ENCODE measurements around the gene CDYL2.

DNA sequence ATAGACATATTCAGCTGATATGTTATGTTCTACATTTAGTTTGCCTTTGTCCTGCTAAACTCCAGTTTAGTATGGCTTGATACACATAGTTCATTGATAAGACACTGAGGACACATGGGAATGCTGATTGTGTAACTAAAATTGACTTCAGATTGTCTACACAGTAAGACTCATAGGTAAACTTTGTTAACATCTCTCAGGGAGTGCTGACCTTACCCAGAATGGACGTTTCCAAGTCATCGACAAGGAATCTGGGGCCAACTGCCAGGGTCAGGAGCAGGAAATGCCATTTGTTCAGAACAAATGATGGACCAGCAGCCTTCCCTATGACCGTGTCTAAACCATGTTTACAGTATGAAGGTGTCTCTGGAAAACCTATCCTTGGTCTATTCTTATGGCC is 204.9 kb downstream of the CDYL2 start:
- TF ChIP-seq, protein P1, sequence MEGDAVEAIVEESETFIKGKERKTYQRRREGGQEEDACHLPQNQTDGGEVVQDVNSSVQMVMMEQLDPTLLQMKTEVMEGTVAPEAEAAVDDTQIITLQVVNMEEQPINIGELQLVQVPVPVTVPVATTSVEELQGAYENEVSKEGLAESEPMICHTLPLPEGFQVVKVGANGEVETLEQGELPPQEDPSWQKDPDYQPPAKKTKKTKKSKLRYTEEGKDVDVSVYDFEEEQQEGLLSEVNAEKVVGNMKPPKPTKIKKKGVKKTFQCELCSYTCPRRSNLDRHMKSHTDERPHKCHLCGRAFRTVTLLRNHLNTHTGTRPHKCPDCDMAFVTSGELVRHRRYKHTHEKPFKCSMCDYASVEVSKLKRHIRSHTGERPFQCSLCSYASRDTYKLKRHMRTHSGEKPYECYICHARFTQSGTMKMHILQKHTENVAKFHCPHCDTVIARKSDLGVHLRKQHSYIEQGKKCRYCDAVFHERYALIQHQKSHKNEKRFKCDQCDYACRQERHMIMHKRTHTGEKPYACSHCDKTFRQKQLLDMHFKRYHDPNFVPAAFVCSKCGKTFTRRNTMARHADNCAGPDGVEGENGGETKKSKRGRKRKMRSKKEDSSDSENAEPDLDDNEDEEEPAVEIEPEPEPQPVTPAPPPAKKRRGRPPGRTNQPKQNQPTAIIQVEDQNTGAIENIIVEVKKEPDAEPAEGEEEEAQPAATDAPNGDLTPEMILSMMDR (conservative IDR thresholded peaks at IDR 0.05; ENCODE audit: low read length): no peak
- TF ChIP-seq EZH2phosphoT487 (IDR thresholded peaks at IDR 0.05; ENCODE audit: borderline replicate concordance, low read depth, low read length): no peak
